ENCODE data around the gene ERBIN. TPM values are rescaled to one million over a fixed set of nuclear protein-coding genes. Genes with fewer than 3 reads are reported as not detected.
"Not testable (repeated sequence)": the region's sequence is repeated elsewhere in the genome, so short reads cannot be mapped to it uniquely, and the experiment has no call there.

The ERBIN gene
- total RNA-seq, 2 donors from 2014 or later = 55.0 to 61.5 TPM

GRCh38 chr5:65883461-65883860 is 42.9 kb upstream of the ERBIN start:
- Histone ChIP-seq H3K27ac (no peak overlapping the region), H3K27me3 (replicated peaks; ENCODE audit: insufficient read depth) (no peaks in the 10 kb centered on the region), H3K36me3 (no peaks in the 10 kb centered on the region), H3K9me3 (no peaks in the 10 kb centered on the region), H3K4me3 (no peak overlapping the region), H3K4me1 (ENCODE audit: control insufficient read depth in 1 of 2, low read depth in 2 of 2) (no peaks in the 10 kb centered on the region)
- no peak for TF ChIP-seq CTCF (IDR thresholded peaks at IDR 0.05)
- no peak for DNase-seq (ENCODE audit: low spot score)
- ATAC-seq (ENCODE audit: insufficient number of reproducible peaks, low FRiP score, low read depth) = no peak

DNA sequence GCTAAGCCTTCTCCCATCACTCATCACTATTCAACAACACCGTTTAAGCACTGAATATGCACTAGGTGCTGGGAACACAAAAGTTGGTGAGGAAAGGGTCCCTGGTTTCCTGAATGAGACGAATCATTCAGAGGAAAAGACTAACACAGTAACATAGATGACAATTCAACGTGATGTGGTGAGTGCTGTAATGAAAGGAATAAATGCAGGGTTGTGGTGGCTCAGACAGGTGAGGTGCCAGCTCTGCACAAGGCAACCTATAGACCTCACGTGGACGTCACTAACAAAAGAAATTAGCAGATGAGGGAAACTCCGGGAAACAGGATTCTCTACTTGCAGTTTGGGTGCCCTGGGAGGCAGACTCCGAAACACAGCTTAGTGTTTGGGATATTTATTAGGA is 40.0 kb upstream of the ERBIN start:
- Histone ChIP-seq H3K27me3 (replicated peaks; ENCODE audit: insufficient read depth) (no peaks in the 10 kb centered on the region), H3K4me3 (no peak overlapping the region), H3K36me3 (no peaks in the 10 kb centered on the region), H3K9me3 (no peaks in the 10 kb centered on the region), H3K4me1 (ENCODE audit: control insufficient read depth in 1 of 2, low read depth in 2 of 2) (no peaks in the 10 kb centered on the region), H3K27ac (no peak overlapping the region)
- ATAC-seq (ENCODE audit: insufficient number of reproducible peaks, low FRiP score, low read depth) (no peak), DNase-seq (ENCODE audit: low spot score) (no peak)
- TF ChIP-seq CTCF (IDR thresholded peaks at IDR 0.05) = no peak

DNA sequence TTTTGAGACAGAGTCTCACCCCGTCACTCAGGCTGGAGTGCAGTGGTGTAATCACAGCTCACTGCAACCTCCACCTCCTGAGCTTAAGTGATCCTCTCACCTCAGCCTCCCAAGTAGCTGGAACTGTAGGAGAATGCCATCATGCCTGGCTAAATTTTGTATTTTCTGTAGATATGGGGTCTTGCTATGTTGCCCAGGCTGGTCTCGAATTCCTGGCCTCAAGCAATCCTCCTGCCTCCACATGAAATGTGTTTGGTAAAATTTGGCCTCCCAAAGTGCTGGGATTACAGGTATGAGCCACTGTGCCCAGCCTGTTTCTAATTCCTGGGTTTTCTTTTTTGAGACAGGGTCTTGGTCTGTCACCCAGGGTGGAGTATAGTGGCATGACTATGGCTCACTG is 34.4 kb upstream of the ERBIN start:
- not testable (repeated sequence) for H3K4me3 ChIP-seq; H3K4me1 ChIP-seq (ENCODE audit: control insufficient read depth in 1 of 2, low read depth in 2 of 2); H3K36me3 ChIP-seq; ATAC-seq (ENCODE audit: insufficient number of reproducible peaks, low FRiP score, low read depth); H3K27me3 ChIP-seq (replicated peaks; ENCODE audit: insufficient read depth); DNase-seq (ENCODE audit: low spot score); H3K9me3 ChIP-seq; H3K27ac ChIP-seq

DNA sequence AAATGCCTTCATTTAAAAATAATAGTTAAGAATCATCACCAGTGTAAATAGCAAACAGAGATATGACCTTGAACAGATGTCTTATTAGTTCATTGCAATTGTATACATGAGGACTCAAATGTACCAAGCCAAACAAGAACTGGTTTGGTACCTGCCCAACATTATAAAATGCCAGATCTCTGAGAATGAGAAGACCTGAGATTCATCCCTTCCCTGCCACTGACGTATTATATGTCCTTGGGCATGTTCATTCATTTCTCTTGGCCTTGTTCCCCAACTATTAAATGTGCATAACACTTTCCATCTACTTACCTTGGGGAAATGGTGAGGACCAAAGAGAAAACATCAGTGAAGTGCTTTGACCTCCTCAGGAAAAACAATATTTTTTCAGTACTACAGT is 33.6 kb upstream of the ERBIN start:
- no peak for DNase-seq (ENCODE audit: low spot score)
- no peak for TF ChIP-seq CTCF (IDR thresholded peaks at IDR 0.05)

GRCh38 chr5:65893749-65894430 is 32.5 kb upstream of the ERBIN start:
- Histone ChIP-seq H3K27me3 (replicated peaks; ENCODE audit: insufficient read depth) (no peaks in the 10 kb centered on the region), H3K4me1 (ENCODE audit: control insufficient read depth in 1 of 2, low read depth in 2 of 2) (no peaks in the 10 kb centered on the region), H3K4me3 (no peak overlapping the region), H3K36me3 (no peaks in the 10 kb centered on the region), H3K9me3 (no peaks in the 10 kb centered on the region), H3K27ac (no peak overlapping the region)
- no peak for TF ChIP-seq CTCF (IDR thresholded peaks at IDR 0.05)
- ATAC-seq (ENCODE audit: insufficient number of reproducible peaks, low FRiP score, low read depth) (no peak), DNase-seq (ENCODE audit: low spot score) (no peak)

More for the DNA sequence above, 33.6 kb upstream of the ERBIN start:
- H3K27me3 ChIP-seq (replicated peaks; ENCODE audit: insufficient read depth) = no peaks in the 10 kb centered on the region
- H3K9me3 ChIP-seq = no peaks in the 10 kb centered on the region
- H3K4me1 ChIP-seq (ENCODE audit: control insufficient read depth in 1 of 2, low read depth in 2 of 2) = no peaks in the 10 kb centered on the region
- no peak overlapping the region for H3K4me3 ChIP-seq
- ATAC-seq (ENCODE audit: insufficient number of reproducible peaks, low FRiP score, low read depth) = no peak
- H3K36me3 ChIP-seq = no peaks in the 10 kb centered on the region
- no peak overlapping the region for H3K27ac ChIP-seq

DNA sequence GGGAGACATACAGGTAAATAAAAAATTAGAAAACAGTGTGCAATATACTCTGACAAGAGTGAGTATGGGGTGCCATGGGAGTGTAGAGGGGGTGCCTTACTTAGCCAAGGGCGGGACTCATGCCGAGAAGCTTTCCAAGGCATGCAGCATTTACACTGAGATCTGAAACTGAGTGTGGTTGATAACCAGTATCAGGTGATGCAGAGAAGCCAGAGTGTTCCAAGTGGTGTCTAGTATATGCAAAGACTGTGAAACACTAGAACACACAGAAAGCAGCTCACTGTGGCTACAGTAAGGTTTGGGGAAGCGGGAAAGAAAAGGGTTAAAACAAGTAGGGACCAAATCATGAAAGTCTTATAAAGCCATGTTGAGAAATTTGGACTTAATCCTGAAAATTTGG is 30.5 kb upstream of the ERBIN start:
- no peak overlapping the region for H3K4me3 ChIP-seq
- ATAC-seq (ENCODE audit: insufficient number of reproducible peaks, low FRiP score, low read depth) (no peak), DNase-seq (ENCODE audit: low spot score) (no peak)
- TF ChIP-seq CTCF (IDR thresholded peaks at IDR 0.05) = no peak
- no peak overlapping the region for H3K27ac ChIP-seq
- H3K9me3 ChIP-seq = no peaks in the 10 kb centered on the region
- H3K36me3 ChIP-seq = no peaks in the 10 kb centered on the region
- no peaks in the 10 kb centered on the region for H3K27me3 ChIP-seq (replicated peaks; ENCODE audit: insufficient read depth)
- H3K4me1 ChIP-seq (ENCODE audit: control insufficient read depth in 1 of 2, low read depth in 2 of 2) = no peaks in the 10 kb centered on the region

Measured in thoracic aorta (tissue), 2 donors.